ENCODE measurements around the gene ATP9A. TPM values are rescaled to one million over a fixed set of nuclear protein-coding genes. Genes with fewer than 3 reads are reported as not detected.

Gene ATP9A
- total RNA-seq, 1 experiment from 2014 or later = 16.8 TPM

- ATAC-seq (no peak), DNase-seq (ENCODE audit: low read depth, low spot score) (no peak)
- Histone ChIP-seq H3K4me2 (ENCODE audit: low read length) (peak overlapping the region; percentile 64; the same call in 1 of the 2 replicates), H3K36me3 (ENCODE audit: control insufficient read depth in 1 of 2, insufficient read depth in 2 of 2, low read length in 2 of 2) (0 out of 4 replicates have a peak, but pooled peaks cover 0 to 3% of the 10 kb centered on the region in 2 experiments), H3K4me1 (ENCODE audit: control insufficient read depth in 1 of 2, insufficient read depth in 2 of 2, low read length in 2 of 2) (peaks cover 32 to 46% of the 10 kb centered on the region in 2 experiments), H3K27me3 (ENCODE audit: insufficient read depth, low read length) (no peaks in the 10 kb centered on the region), H3K9ac (ENCODE audit: low read length) (no peak overlapping the region), H3K9me3 (ENCODE audit: control insufficient read depth in 1 of 2, insufficient read depth in 1 of 2, low read depth in 1 of 2, low read length in 2 of 2) (no peaks in the 10 kb centered on the region), H3K9me2 (ENCODE audit: insufficient read depth) (no peaks in the 10 kb centered on the region), H4K20me1 (ENCODE audit: insufficient read depth) (no peaks in the 10 kb centered on the region), H3K79me2 (ENCODE audit: insufficient read depth, low read length) (no peaks in the 10 kb centered on the region), H2AFZ (ENCODE audit: low read depth, low read length, poor library complexity, severe bottlenecking) (no peak overlapping the region), H3K27ac (ENCODE audit: low read depth, low read length) (no peak overlapping the region), H3K4me3 (replicated peaks in 1 of 2; ENCODE audit: low read depth in 1 of 2, low read length in 2 of 2) (no peak overlapping the region)
- TF ChIP-seq ELF1 (IDR thresholded peaks at IDR 0.05; ENCODE audit: borderline replicate concordance, low read depth) (no peak), CTCF (IDR thresholded peaks at IDR 0.05 in 2 of 3, conservative IDR thresholded peaks at IDR 0.05 in 1 of 3; ENCODE audit: borderline replicate concordance in 1 of 3, insufficient read depth in 1 of 3, low read depth in 2 of 3, low read length in 2 of 3) (no peak), YY1 (IDR thresholded peaks at IDR 0.05; ENCODE audit: extremely low read depth, insufficient replicate concordance, low read depth, low read length) (no peak), ZNF274 (IDR thresholded peaks at IDR 0.05; ENCODE audit: low read depth, low read length) (no peak), JUND (IDR thresholded peaks at IDR 0.05) (no peak), MAX (IDR thresholded peaks at IDR 0.05) (no peak)
- RAD21 ChIA-PET (ENCODE audit: low non-redundant PET in 1 of 2, low total read pairs in 2 of 2, uncharacterized antibody in 2 of 2, unreplicated experiment in 2 of 2) = no interaction called here
- no TSS peak for BruUV-seq (replicated peaks)
- POLR2A ChIA-PET = no interaction called here
- intact Hi-C loops (cut with micrococcal nuclease) = no loop called here
- CTCF ChIA-PET = no interaction called here
Measured at GRCh38 chr20:51659491-51660050, 108.6 kb downstream of the ATP9A start.

GRCh38 chr20:51656726-51657260, 111.4 kb downstream of the ATP9A start:
- H3K4me1 ChIP-seq (ENCODE audit: control insufficient read depth in 1 of 2, insufficient read depth in 2 of 2, low read length in 2 of 2) = peaks cover 21 to 43% of the 10 kb centered on the region in 2 experiments
- intact Hi-C loops (cut with micrococcal nuclease) = no loop called here
- no peak overlapping the region for H2AFZ ChIP-seq (ENCODE audit: low read depth, low read length, poor library complexity, severe bottlenecking)
- H3K27ac ChIP-seq (ENCODE audit: low read depth, low read length) = no peak overlapping the region
- ChIA-PET RAD21 (ENCODE audit: low non-redundant PET in 1 of 2, low total read pairs in 2 of 2, uncharacterized antibody in 2 of 2, unreplicated experiment in 2 of 2) (no interaction called here), POLR2A (no interaction called here), CTCF (no interaction called here)
- DNase-seq (ENCODE audit: low read depth, low spot score) (no peak), ATAC-seq (no peak)
- H3K9me2 ChIP-seq (ENCODE audit: insufficient read depth) = no peaks in the 10 kb centered on the region
- H3K36me3 ChIP-seq (ENCODE audit: control insufficient read depth in 1 of 2, insufficient read depth in 2 of 2, low read length in 2 of 2) = 0 out of 4 replicates have a peak, but pooled peaks cover 0 to 3% of the 10 kb centered on the region in 2 experiments
- H3K9me3 ChIP-seq (ENCODE audit: control insufficient read depth in 1 of 2, insufficient read depth in 1 of 2, low read depth in 1 of 2, low read length in 2 of 2) = no peaks in the 10 kb centered on the region
- no peak overlapping the region for H3K4me2 ChIP-seq (ENCODE audit: low read length)
- no TSS peak for BruUV-seq (replicated peaks)
- H4K20me1 ChIP-seq (ENCODE audit: insufficient read depth) = no peaks in the 10 kb centered on the region
- no peak overlapping the region for H3K4me3 ChIP-seq (replicated peaks in 1 of 2; ENCODE audit: low read depth in 1 of 2, low read length in 2 of 2)
- H3K27me3 ChIP-seq (ENCODE audit: insufficient read depth, low read length) = no peaks in the 10 kb centered on the region
- no peak overlapping the region for H3K9ac ChIP-seq (ENCODE audit: low read length)
- H3K79me2 ChIP-seq (ENCODE audit: insufficient read depth, low read length) = no peaks in the 10 kb centered on the region
- TF ChIP-seq YY1 (IDR thresholded peaks at IDR 0.05; ENCODE audit: extremely low read depth, insufficient replicate concordance, low read depth, low read length) (no peak), RAD21 (IDR thresholded peaks at IDR 0.05; ENCODE audit: low read depth) (no peak), TCF7L2 (IDR thresholded peaks at IDR 0.05; ENCODE audit: borderline replicate concordance, extremely low read depth, insufficient read depth, insufficient read length) (no peak), EGR1 (IDR thresholded peaks at IDR 0.05; ENCODE audit: low read depth) (no peak), ZFX (IDR thresholded peaks at IDR 0.05) (no peak), ZBTB33 (IDR thresholded peaks at IDR 0.05; ENCODE audit: extremely low read depth, insufficient replicate concordance, low read length) (no peak), POLR2AphosphoS5 (IDR thresholded peaks at IDR 0.05; ENCODE audit: low read depth, low read length) (no peak), CEBPB (IDR thresholded peaks at IDR 0.05; ENCODE audit: low read depth) (no peak), EZH2 (IDR thresholded peaks at IDR 0.05) (no peak)

All from HCT116 (cell line).